Measurements from ENCODE around the gene PIGU.
A peak's percentile ranks its signal among the peaks of the same experiment; 100 is the strongest.

PIGU gene

GRCh38 chr20:34710568-34710839, 33.6 kb upstream of the PIGU start:
- Mint-ChIP-seq H3K36me3 (ENCODE audit: low read depth) (peaks cover 16% of the 10 kb centered on the region), H3K27me3 (ENCODE audit: low read depth) (peaks cover 10% of the 10 kb centered on the region), H3K27ac (peak overlapping the region; percentile 67), H3K4me1 (ENCODE audit: low read depth) (peaks cover 24% of the 10 kb centered on the region), H3K9me3 (no peaks in the 10 kb centered on the region), H3K4me3 (peak overlapping the region; percentile 88)

GRCh38 chr20:34709831-34710567, 33.1 kb upstream of the PIGU start:
- peak overlapping the region; percentile 88 for H3K4me3 Mint-ChIP-seq
- peak overlapping the region; percentile 82 for H3K27ac Mint-ChIP-seq
- peaks cover 10% of the 10 kb centered on the region for H3K27me3 Mint-ChIP-seq (ENCODE audit: low read depth)
- H3K36me3 Mint-ChIP-seq (ENCODE audit: low read depth), result peaks cover 13% of the 10 kb centered on the region
- H3K4me1 Mint-ChIP-seq (ENCODE audit: low read depth), result peaks cover 26% of the 10 kb centered on the region
- no peaks in the 10 kb centered on the region for H3K9me3 Mint-ChIP-seq

DNA sequence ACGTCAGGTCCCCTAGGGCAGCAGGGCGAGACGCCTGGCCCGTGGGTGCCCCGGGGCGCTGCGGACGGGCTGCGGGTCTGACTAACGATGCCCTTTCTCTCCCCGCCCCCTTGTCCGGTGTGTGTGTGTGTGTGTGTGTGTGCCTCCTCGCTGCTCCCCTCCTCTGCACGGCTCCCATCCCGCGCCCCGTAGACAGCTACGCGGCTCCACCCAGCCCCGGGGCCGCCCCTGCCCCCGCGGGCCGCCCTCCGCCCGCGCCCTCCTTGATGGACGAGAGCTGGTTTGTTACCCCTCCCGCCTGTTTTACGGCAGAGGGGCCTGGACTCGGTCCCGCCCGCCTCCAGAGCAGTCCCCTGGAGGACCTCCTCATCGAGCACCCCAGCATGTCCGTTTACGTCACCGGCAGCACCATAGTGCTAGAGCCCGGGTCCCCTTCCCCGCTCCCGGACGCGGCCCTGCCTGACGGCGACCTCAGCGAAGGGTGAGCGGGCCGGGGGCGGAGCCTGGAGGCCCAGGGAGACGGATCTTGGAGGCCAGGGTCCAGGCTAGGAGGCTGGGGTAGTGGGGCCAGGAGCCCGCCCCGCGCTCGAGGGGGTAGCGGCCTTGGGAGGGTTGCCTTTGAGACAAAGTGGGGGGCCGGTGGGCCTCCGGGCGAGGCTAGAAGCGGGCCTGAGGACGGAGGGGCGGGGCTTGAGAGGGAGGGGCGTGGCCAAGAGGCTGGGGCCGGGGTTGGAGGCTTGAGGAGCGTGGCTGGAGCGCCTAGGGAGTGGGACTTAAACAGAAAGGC, 32.3 kb upstream of the PIGU start:
- Mint-ChIP-seq H3K9me3 (no peaks in the 10 kb centered on the region), H3K27me3 (ENCODE audit: low read depth) (peaks cover 10% of the 10 kb centered on the region), H3K36me3 (ENCODE audit: low read depth) (peaks cover 11% of the 10 kb centered on the region), H3K27ac (peak overlapping the region; percentile 82), H3K4me3 (peak overlapping the region; percentile 82), H3K4me1 (ENCODE audit: low read depth) (peaks cover 29% of the 10 kb centered on the region)

- peaks cover 10% of the 10 kb centered on the region for H3K27me3 Mint-ChIP-seq (ENCODE audit: low read depth)
- peak overlapping the region; percentile 65 for H3K4me3 Mint-ChIP-seq
- H3K9me3 Mint-ChIP-seq, result no peaks in the 10 kb centered on the region
- H3K36me3 Mint-ChIP-seq (ENCODE audit: low read depth), result peaks cover 9% of the 10 kb centered on the region
- peak overlapping the region; percentile 60 for H3K27ac Mint-ChIP-seq
- peaks cover 31% of the 10 kb centered on the region for H3K4me1 Mint-ChIP-seq (ENCODE audit: low read depth)
Measured at GRCh38 chr20:34708621-34709043, 31.7 kb upstream of the PIGU start.

DNA sequence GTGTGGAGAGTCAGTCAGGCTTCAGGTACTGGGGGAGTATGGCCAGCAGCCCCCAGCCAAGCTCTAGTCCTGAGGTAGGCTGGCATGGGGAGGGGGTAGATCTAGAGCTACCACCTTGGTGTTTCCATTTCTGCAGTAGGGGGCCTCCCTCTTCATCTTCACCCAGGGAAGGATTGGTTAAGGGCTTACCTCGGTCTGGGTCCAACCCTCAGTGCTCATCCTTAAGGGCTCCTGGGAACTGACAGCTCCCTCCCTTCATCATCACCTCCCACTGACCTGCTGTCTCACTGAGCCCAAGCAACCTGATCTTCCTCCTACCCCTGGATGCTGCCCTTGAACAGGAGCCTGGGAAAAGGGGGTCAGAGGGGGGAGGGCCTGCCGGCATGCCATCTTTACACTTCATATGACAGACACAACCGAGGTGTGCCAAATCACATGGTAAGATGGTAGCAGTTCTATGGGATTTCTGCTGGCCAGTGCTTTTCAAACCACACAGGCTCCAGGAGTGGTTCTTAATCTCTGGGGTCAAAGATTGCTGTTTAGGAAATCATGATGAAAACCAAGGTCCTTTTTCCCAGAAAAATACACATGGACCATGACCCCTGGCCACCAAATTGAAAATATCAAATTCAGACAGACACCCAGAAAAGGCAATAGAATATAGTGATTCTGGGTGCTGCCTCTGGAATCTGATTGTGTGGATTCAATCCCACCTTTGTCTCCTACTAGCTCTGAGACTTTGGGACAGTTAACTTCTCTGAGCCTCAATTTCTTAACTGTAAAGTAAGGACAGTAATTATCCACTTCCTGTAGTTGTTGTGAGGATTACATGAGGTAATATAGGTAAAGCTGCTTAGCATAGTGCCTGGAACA, 30.3 kb upstream of the PIGU start:
- Mint-ChIP-seq H3K9me3 (no peaks in the 10 kb centered on the region), H3K4me1 (ENCODE audit: low read depth) (peaks cover 40% of the 10 kb centered on the region), H3K36me3 (ENCODE audit: low read depth) (peaks cover 3% of the 10 kb centered on the region), H3K27ac (peak overlapping the region; percentile 1), H3K4me3 (no peak overlapping the region), H3K27me3 (ENCODE audit: low read depth) (peaks cover 23% of the 10 kb centered on the region)

- H3K36me3 Mint-ChIP-seq (ENCODE audit: low read depth), result peaks cover 3% of the 10 kb centered on the region
- H3K9me3 Mint-ChIP-seq, result no peaks in the 10 kb centered on the region
- H3K4me1 Mint-ChIP-seq (ENCODE audit: low read depth), result peaks cover 40% of the 10 kb centered on the region
- peaks cover 28% of the 10 kb centered on the region for H3K27me3 Mint-ChIP-seq (ENCODE audit: low read depth)
- H3K27ac Mint-ChIP-seq, result peak overlapping the region; percentile 1
- H3K4me3 Mint-ChIP-seq, result peak overlapping the region; percentile 0
Measured at GRCh38 chr20:34706302-34706875, 29.5 kb upstream of the PIGU start.

DNA sequence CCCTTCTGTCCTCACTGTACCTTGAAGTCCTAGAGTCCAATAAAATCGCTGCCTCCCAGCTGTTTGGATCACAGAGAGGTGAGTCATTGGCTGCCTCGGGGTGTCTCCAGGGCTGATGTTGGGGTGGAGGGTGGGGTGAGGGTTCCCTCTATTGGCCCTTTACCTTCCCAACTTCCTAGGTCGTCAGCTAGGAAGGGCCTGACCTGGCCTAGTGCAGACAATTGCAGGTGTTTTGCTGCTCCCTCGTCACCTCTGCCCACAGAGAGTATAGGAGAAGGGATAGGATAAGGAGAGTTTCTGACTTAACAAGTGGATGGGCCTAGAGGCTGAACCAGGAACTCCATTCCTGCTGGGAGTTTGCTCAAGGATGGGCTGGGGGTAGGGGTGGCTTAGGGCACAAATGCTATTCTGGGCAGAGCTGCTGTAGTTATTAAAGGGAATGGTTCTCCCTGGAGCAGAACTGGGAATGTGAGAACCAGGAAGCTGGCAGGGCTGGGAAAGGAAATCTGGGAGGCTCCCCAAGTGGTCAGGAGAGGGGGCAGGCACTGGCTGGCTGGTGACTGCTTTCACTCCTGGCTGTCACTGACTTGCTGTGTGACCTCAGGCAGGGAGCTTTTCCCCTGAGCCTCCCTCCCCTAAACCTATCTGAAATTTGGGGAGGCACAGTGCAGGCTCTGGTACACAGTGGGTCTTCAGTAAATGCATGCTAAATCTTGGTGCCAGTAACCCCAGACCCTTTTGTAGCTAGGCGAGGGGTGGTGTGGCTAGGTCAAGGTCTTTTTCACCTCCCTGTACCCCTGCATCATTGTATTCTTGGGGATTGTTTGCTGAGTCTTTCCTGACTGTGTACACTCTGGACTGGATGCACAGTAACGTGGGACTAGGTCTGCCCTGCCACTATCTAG, 28.8 kb upstream of the PIGU start:
- peak overlapping the region; percentile 89 for H3K4me3 Mint-ChIP-seq
- peak overlapping the region; percentile 95 for H3K27ac Mint-ChIP-seq
- H3K27me3 Mint-ChIP-seq (ENCODE audit: low read depth), result peaks cover 23% of the 10 kb centered on the region
- H3K36me3 Mint-ChIP-seq (ENCODE audit: low read depth), result peaks cover 1% of the 10 kb centered on the region
- H3K9me3 Mint-ChIP-seq, result no peaks in the 10 kb centered on the region
- H3K4me1 Mint-ChIP-seq (ENCODE audit: low read depth), result peaks cover 39% of the 10 kb centered on the region

- no peaks in the 10 kb centered on the region for H3K36me3 Mint-ChIP-seq (ENCODE audit: low read depth)
Measured at GRCh38 chr20:34705008-34705396, 28.1 kb upstream of the PIGU start.

GRCh38 chr20:34704177-34705007, 27.5 kb upstream of the PIGU start, which contains the start of gene TP53INP2:
Gene TP53INP2, plus strand, starts transcription at chr20:34704344. Its CDS starts 4,396 bp downstream, at chr20:34708740.
- peaks cover 18% of the 10 kb centered on the region for H3K27me3 Mint-ChIP-seq (ENCODE audit: low read depth)
- H3K9me3 Mint-ChIP-seq, result no peaks in the 10 kb centered on the region
- peak within 1 kb of the TSS; percentile 96 for H3K27ac Mint-ChIP-seq
- peaks cover 34% of the 10 kb centered on the region for H3K4me1 Mint-ChIP-seq (ENCODE audit: low read depth)
- peak within 1 kb of the TSS; percentile 96 for H3K4me3 Mint-ChIP-seq
- H3K36me3 Mint-ChIP-seq (ENCODE audit: low read depth), result no peaks in the 10 kb centered on the region

More at GRCh38 chr20:34705008-34705396, 28.1 kb upstream of the PIGU start:
- H3K27ac Mint-ChIP-seq, result peak overlapping the region; percentile 95
- H3K9me3 Mint-ChIP-seq, result no peaks in the 10 kb centered on the region
- H3K4me3 Mint-ChIP-seq, result peak overlapping the region; percentile 89
- H3K27me3 Mint-ChIP-seq (ENCODE audit: low read depth), result peaks cover 18% of the 10 kb centered on the region
- peaks cover 34% of the 10 kb centered on the region for H3K4me1 Mint-ChIP-seq (ENCODE audit: low read depth)

- H3K36me3 Mint-ChIP-seq (ENCODE audit: low read depth), result no peaks in the 10 kb centered on the region
- H3K9me3 Mint-ChIP-seq, result no peaks in the 10 kb centered on the region
- peak overlapping the region; percentile 96 for H3K4me3 Mint-ChIP-seq
- H3K27ac Mint-ChIP-seq, result peak overlapping the region; percentile 96
- H3K27me3 Mint-ChIP-seq (ENCODE audit: low read depth), result peaks cover 18% of the 10 kb centered on the region
- H3K4me1 Mint-ChIP-seq (ENCODE audit: low read depth), result peaks cover 32% of the 10 kb centered on the region
Measured at GRCh38 chr20:34703424-34704176, 26.7 kb upstream of the PIGU start.

GRCh38 chr20:34703061-34703423, 26.1 kb upstream of the PIGU start:
- Mint-ChIP-seq H3K27me3 (ENCODE audit: low read depth) (peaks cover 18% of the 10 kb centered on the region), H3K36me3 (ENCODE audit: low read depth) (no peaks in the 10 kb centered on the region), H3K4me1 (ENCODE audit: low read depth) (peaks cover 27% of the 10 kb centered on the region), H3K4me3 (peak overlapping the region; percentile 96), H3K9me3 (no peaks in the 10 kb centered on the region), H3K27ac (peak overlapping the region; percentile 96)

DNA sequence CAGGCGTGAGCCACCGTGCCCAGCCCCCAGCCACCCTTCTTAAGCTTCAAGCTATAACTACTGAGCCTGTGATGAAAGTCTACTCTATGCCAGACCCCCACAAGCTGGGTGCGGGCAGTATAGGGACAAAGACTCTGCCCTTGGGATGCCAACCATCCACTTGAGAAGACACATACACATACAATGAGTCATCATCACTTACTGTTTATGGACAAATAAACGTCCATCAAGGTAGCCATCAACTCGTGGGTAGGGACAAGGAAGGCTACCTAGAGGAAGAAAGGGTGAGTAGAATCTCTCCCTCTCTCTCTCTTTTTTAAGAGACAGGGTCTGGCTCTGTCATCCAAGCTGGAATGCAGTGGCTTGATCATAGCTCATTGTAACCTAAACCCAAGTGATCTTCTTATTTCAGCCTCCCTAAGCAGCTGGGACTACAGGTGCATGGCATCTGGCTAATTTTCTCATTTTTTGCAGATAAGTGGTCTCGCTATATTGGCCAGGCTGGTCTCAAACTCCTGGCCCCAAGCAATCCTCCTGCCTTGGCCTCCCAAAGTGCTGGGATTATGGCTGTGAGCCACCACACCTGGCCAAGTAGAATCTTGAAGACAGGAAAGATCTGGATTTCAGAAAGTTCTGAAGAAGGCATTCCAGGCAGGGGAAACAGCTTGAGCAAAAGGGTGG, 24.7 kb upstream of the PIGU start:
- Mint-ChIP-seq H3K4me3 (peak overlapping the region; percentile 22), H3K4me1 (ENCODE audit: low read depth) (peaks cover 22% of the 10 kb centered on the region), H3K9me3 (no peaks in the 10 kb centered on the region), H3K36me3 (ENCODE audit: low read depth) (no peaks in the 10 kb centered on the region), H3K27me3 (ENCODE audit: low read depth) (peaks cover 18% of the 10 kb centered on the region), H3K27ac (no peak overlapping the region)
